HEK293 (cell line): ENCODE measurements around the gene KIF23.

Source experiments
- CTCF ChIA-PET: fragments of 350-600 bp; formaldehyde crosslinking; extraction: SDS; loops from one replicate; lab custom pipeline; 2021; ENCODE audit warnings: antibody characterized with exemption; lab: Yijun Ruan, JAX
- POLR2A ChIA-PET: fragments of 300-600 bp; formaldehyde crosslinking; extraction: SDS; loops from one replicate; lab custom pipeline; 2020; ENCODE audit warnings: antibody characterized with exemption, inconsistent platforms; lab: Yijun Ruan, JAX
- H3K27ac ChIP-seq: fragments of 200-500 bp; sonication (Bioruptor generic); 2 replicates; pipeline ENCODE4 v1.5.1; 2014; ENCODE audit warnings: low read depth, low read length, control low read depth, inconsistent platforms; ENCODE audit errors: extremely low read depth
- H3K36me3 ChIP-seq, 2 experiments: fragments of 200-500 bp in 1 of 2; sonication (Bioruptor generic) in 1 of 2; 1 replicate in 1 of 2; 2 replicates in 1 of 2; pipeline ENCODE4 v1.5.1; 2014 to 2017; ENCODE audit warnings: inconsistent platforms in 2 of 2, low read length in 2 of 2; ENCODE audit not compliant: control insufficient read depth in 2 of 2, insufficient read depth in 1 of 2
- H3K4me1 ChIP-seq: fragments of 200-500 bp; sonication (Bioruptor generic); 2 replicates; pipeline ENCODE4 v1.5.1; 2014; ENCODE audit warnings: mild to moderate bottlenecking, low read length, inconsistent platforms; ENCODE audit not compliant: control insufficient read depth, insufficient read depth
- H3K4me3 ChIP-seq: 2 replicates; pipeline ENCODE4 v1.5.1; 2011; ENCODE audit warnings: low read depth, mild to moderate bottlenecking, control low read depth, low read length, moderate library complexity
- H3K9me3 ChIP-seq: fragments of 200-500 bp; sonication (Bioruptor generic); 2 replicates; pipeline ENCODE4 v1.5.1; 2014; ENCODE audit warnings: low read depth, low read length, inconsistent platforms; ENCODE audit not compliant: control insufficient read depth, insufficient read depth
- HOXA7 ChIP-seq: sonication (generic); formaldehyde crosslinking; IDR thresholded peaks from 2 replicates; pipeline ENCODE4 v1.8.1; 2022; ENCODE audit warnings: missing genetic modification reagents, borderline replicate concordance
- HOXD13 ChIP-seq: sonication (generic); formaldehyde crosslinking; IDR thresholded peaks from 2 replicates; pipeline ENCODE4 v1.8.0; 2022; ENCODE audit warnings: missing genetic modification reagents, borderline replicate concordance
- RBAK ChIP-seq: fragments of 450-650 bp; formaldehyde crosslinking; IDR thresholded peaks from 2 replicates; pipeline ENCODE4 v1.5.1; 2016; ENCODE audit warnings: missing biosample characterization, missing genetic modification characterization
- ZBTB21 ChIP-seq: fragments of 450-650 bp; formaldehyde crosslinking; IDR thresholded peaks from 2 replicates; pipeline ENCODE4 v1.5.1; 2017; ENCODE audit warnings: missing biosample characterization, missing genetic modification characterization
- ZBTB8A ChIP-seq: fragments of 450-650 bp; formaldehyde crosslinking; IDR thresholded peaks from 2 replicates; pipeline ENCODE4 v1.5.1; 2016; ENCODE audit warnings: missing biosample characterization, missing genetic modification characterization
- ZNF140 ChIP-seq: fragments of 450-650 bp; formaldehyde crosslinking; IDR thresholded peaks from 2 replicates; pipeline ENCODE4 v1.5.1; 2016; ENCODE audit warnings: missing biosample characterization, missing genetic modification characterization
- ZNF23 ChIP-seq: fragments of 450-650 bp; formaldehyde crosslinking; IDR thresholded peaks from 2 replicates; pipeline ENCODE4 v1.5.1; 2016; ENCODE audit warnings: missing biosample characterization, missing genetic modification characterization, borderline replicate concordance
- ZNF311 ChIP-seq: fragments of 450-650 bp; formaldehyde crosslinking; IDR thresholded peaks from 2 replicates; pipeline ENCODE4 v1.5.1; 2017; ENCODE audit warnings: missing biosample characterization, missing genetic modification characterization, borderline replicate concordance
- ZNF324 ChIP-seq: fragments of 450-650 bp; formaldehyde crosslinking; IDR thresholded peaks from 2 replicates; pipeline ENCODE4 v1.5.1; 2016; ENCODE audit warnings: missing biosample characterization, missing genetic modification characterization
- ZNF394 ChIP-seq: fragments of 450-650 bp; formaldehyde crosslinking; IDR thresholded peaks from 2 replicates; pipeline ENCODE4 v1.5.1; 2016; ENCODE audit warnings: missing biosample characterization, missing genetic modification characterization, mild to moderate bottlenecking, moderate library complexity, borderline replicate concordance
- ZNF404 ChIP-seq: fragments of 450-650 bp; formaldehyde crosslinking; IDR thresholded peaks from 2 replicates; pipeline ENCODE4 v1.5.1; 2017; ENCODE audit warnings: missing biosample characterization, missing genetic modification characterization
- ZNF473 ChIP-seq: fragments of 450-650 bp; formaldehyde crosslinking; IDR thresholded peaks from 2 replicates; pipeline ENCODE4 v1.5.1; 2017; ENCODE audit warnings: missing biosample characterization, missing genetic modification characterization
- ZNF510 ChIP-seq: fragments of 450-650 bp; formaldehyde crosslinking; IDR thresholded peaks from 2 replicates; pipeline ENCODE4 v1.5.1; 2018; ENCODE audit warnings: mild to moderate bottlenecking, missing genetic modification characterization, missing biosample characterization; ENCODE audit not compliant: insufficient replicate concordance
- ZNF521 ChIP-seq: fragments of 450-650 bp; formaldehyde crosslinking; IDR thresholded peaks from 2 replicates; pipeline ENCODE4 v1.5.1; 2017; ENCODE audit warnings: missing biosample characterization, mild to moderate bottlenecking, missing genetic modification characterization
- ZNF548 ChIP-seq: fragments of 450-650 bp; formaldehyde crosslinking; IDR thresholded peaks from 2 replicates; pipeline ENCODE4 v1.5.1; 2016; ENCODE audit warnings: missing biosample characterization, missing genetic modification characterization
- ZNF626 ChIP-seq: fragments of 450-650 bp; sonication (Bioruptor Pico); formaldehyde crosslinking; IDR thresholded peaks from 2 replicates; pipeline ENCODE4 v1.5.1; 2018; ENCODE audit warnings: missing biosample characterization, missing genetic modification characterization, inconsistent platforms
- ZNF654 ChIP-seq: fragments of 450-650 bp; formaldehyde crosslinking; IDR thresholded peaks from 2 replicates; pipeline ENCODE4 v1.5.1; 2016; ENCODE audit warnings: low read depth, missing biosample characterization, missing genetic modification characterization
- ZNF701 ChIP-seq: fragments of 450-650 bp; formaldehyde crosslinking; IDR thresholded peaks from 2 replicates; pipeline ENCODE4 v1.5.1; 2016; ENCODE audit warnings: missing biosample characterization, missing genetic modification characterization
- ZNF747 ChIP-seq: fragments of 450-650 bp; formaldehyde crosslinking; IDR thresholded peaks from 2 replicates; pipeline ENCODE4 v1.5.1; 2016; ENCODE audit warnings: missing biosample characterization, missing genetic modification characterization
- ZNF777 ChIP-seq: fragments of 450-650 bp; formaldehyde crosslinking; IDR thresholded peaks from 2 replicates; pipeline ENCODE4 v1.5.1; 2017; ENCODE audit warnings: missing biosample characterization, missing genetic modification characterization, borderline replicate concordance
- ZNF785 ChIP-seq: fragments of 450-650 bp; formaldehyde crosslinking; IDR thresholded peaks from 2 replicates; pipeline ENCODE4 v1.5.1; 2016; ENCODE audit warnings: missing biosample characterization, missing genetic modification characterization
- ZNF837 ChIP-seq: fragments of 450-650 bp; formaldehyde crosslinking; IDR thresholded peaks from 2 replicates; pipeline ENCODE4 v1.5.1; 2016; ENCODE audit warnings: missing biosample characterization, missing genetic modification characterization
- TF ChIP-seq, protein P1 (sequence below): fragments of 450-650 bp; formaldehyde crosslinking; optimal IDR thresholded peaks from 2 replicates; pipeline ENCODE3; 2016; ENCODE audit warnings: missing biosample characterization, mild to moderate bottlenecking, missing genetic modification characterization
- TF ChIP-seq, protein P2 (sequence below): fragments of 450-650 bp; formaldehyde crosslinking; IDR thresholded peaks from 2 replicates; pipeline ENCODE4 v1.5.1; 2016; ENCODE audit warnings: missing biosample characterization, missing genetic modification characterization, low read depth
- TF ChIP-seq, protein P3 (sequence below): fragments of 450-650 bp; formaldehyde crosslinking; IDR thresholded peaks from 2 replicates; pipeline ENCODE4 v1.5.1; 2016; ENCODE audit warnings: missing biosample characterization, missing genetic modification characterization
- TF ChIP-seq, protein P4 (sequence below): fragments of 450-650 bp; formaldehyde crosslinking; IDR thresholded peaks from 2 replicates; pipeline ENCODE4 v1.5.1; 2016; ENCODE audit warnings: missing biosample characterization, missing genetic modification characterization

Gene KIF23

DNA sequence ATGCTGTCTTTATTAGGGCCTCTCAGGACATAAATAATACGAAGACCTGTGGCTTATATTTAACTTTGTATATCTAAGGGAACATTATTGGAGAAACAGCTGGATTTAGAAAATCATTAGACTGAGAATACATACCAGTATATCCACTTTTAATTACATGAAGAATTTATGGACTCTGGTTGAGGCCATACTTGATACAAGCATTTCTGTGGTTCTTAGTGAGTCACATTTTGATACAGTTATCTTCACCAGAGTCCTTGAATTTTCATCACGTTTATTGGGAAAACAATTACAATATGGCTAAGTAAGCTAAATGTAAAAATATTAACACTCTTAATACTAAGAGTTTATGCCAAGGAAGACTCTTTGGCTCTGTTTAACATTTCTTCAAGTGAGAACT is 9.9 kb downstream of the KIF23 start (continued):
- no peak for TF ChIP-seq HOXD13 (CRISPR knock-in tag)
- TF ChIP-seq, protein P1, sequence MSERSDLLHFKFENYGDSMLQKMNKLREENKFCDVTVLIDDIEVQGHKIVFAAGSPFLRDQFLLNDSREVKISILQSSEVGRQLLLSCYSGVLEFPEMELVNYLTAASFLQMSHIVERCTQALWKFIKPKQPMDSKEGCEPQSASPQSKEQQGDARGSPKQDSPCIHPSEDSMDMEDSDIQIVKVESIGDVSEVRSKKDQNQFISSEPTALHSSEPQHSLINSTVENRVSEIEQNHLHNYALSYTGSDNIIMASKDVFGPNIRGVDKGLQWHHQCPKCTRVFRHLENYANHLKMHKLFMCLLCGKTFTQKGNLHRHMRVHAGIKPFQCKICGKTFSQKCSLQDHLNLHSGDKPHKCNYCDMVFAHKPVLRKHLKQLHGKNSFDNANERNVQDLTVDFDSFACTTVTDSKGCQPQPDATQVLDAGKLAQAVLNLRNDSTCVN (tag by site-specific recombination): no peak
- TF ChIP-seq ZNF324: no peak
- no peak for TF ChIP-seq ZNF311
- TF ChIP-seq ZNF747 (tag by site-specific recombination): no peak
- TF ChIP-seq, protein P2, sequence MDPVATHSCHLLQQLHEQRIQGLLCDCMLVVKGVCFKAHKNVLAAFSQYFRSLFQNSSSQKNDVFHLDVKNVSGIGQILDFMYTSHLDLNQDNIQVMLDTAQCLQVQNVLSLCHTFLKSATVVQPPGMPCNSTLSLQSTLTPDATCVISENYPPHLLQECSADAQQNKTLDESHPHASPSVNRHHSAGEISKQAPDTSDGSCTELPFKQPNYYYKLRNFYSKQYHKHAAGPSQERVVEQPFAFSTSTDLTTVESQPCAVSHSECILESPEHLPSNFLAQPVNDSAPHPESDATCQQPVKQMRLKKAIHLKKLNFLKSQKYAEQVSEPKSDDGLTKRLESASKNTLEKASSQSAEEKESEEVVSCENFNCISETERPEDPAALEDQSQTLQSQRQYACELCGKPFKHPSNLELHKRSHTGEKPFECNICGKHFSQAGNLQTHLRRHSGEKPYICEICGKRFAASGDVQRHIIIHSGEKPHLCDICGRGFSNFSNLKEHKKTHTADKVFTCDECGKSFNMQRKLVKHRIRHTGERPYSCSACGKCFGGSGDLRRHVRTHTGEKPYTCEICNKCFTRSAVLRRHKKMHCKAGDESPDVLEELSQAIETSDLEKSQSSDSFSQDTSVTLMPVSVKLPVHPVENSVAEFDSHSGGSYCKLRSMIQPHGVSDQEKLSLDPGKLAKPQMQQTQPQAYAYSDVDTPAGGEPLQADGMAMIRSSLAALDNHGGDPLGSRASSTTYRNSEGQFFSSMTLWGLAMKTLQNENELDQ (tag by site-specific recombination): no peak

DNA sequence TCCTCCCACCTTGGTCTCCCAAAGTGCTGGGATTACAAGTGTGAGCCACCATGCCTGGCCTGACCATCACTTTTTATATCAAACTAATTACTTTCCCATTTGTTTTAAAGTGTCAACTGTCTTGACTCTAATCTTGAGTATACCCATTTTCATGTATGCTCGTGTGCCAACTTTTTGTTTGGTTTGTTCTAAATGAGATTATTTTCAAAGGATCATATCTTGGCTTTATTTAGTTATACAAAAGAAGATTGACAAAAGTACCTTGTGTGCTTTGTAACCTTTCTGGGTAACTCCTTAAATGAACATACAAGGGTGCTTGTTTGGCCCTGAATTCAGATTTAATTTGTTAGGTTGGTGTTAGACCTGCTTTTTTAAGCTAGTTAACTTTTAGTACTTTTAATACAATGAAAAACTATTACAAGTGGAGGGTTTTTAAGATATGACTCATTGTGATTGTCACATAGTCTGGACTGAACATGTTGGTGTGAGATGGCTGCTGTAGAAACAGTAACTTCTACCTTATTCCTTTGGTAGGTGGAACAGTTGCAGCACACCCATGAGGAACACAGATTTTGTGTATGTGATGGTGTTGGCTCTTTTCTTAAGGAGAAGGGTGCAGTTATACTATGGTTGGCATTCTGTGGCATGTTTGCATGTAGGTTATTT is 10.7 kb downstream of the KIF23 start:
- POLR2A ChIA-PET: no interaction called here
- peaks cover 98 to 100% of the 10 kb centered on the region in 2 experiments for H3K36me3 ChIP-seq

DNA sequence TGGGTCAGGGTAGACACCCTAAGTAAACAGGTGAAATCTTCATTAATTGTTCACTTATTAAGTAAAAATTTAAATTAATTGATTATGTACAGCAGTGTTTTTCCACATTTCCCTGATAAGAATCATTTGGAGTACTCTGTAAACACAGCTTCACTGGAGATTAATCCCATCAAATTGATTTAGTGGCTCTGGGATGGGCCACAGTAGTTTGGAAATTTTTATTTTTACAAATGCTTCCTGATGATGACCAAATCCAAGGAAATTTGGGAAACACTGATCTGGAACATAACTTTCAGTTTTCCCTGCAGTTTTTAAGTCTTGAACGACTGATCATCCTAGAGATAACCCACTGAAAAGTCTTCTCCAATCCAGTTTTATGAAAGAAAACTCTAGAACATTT is 19.7 kb downstream of the KIF23 start:
- H3K9me3 ChIP-seq: no peaks in the 10 kb centered on the region
- CTCF ChIA-PET: no interaction called here
- H3K4me1 ChIP-seq: no peaks in the 10 kb centered on the region
- POLR2A ChIA-PET: interaction anchor here (1.2 to 1.7 kb wide), 3 partner anchors 12 to 20 kb away, joined by 3 to 6 read pairs (median 6); partner anchors contain the start of genes KIF23 and RPLP1
- peaks cover 83 to 97% of the 10 kb centered on the region in 2 experiments for H3K36me3 ChIP-seq
- TF ChIP-seq ZBTB21 (no peak), ZNF626 (no peak), RBAK (no peak), ZNF701 (tag by site-specific recombination) (no peak), ZNF394 (tag by site-specific recombination) (no peak), ZNF521 (no peak)
- TF ChIP-seq, all 188 proteins: peak for 0
- no peak overlapping the region for H3K27ac ChIP-seq
- no peak overlapping the region for H3K4me3 ChIP-seq

More for the DNA sequence above, 10.7 kb downstream of the KIF23 start:
- Histone ChIP-seq H3K4me3 (no peak overlapping the region), H3K27ac (no peak overlapping the region), H3K9me3 (no peaks in the 10 kb centered on the region), H3K4me1 (no peaks in the 10 kb centered on the region)
- CTCF ChIA-PET: no interaction called here
- TF ChIP-seq HOXA7 (CRISPR knock-in tag) (no peak), ZNF548 (tag by site-specific recombination) (no peak), ZNF140 (no peak), ZNF23 (tag by site-specific recombination) (no peak), ZBTB8A (no peak), ZNF654 (tag by site-specific recombination) (no peak), ZNF404 (tag by site-specific recombination) (no peak), ZNF510 (tag by site-specific recombination) (no peak), ZNF785 (tag by site-specific recombination) (no peak), ZNF777 (tag by site-specific recombination) (no peak), ZNF837 (tag by site-specific recombination) (no peak), ZNF473 (tag by site-specific recombination) (no peak)
- TF ChIP-seq, protein P3, sequence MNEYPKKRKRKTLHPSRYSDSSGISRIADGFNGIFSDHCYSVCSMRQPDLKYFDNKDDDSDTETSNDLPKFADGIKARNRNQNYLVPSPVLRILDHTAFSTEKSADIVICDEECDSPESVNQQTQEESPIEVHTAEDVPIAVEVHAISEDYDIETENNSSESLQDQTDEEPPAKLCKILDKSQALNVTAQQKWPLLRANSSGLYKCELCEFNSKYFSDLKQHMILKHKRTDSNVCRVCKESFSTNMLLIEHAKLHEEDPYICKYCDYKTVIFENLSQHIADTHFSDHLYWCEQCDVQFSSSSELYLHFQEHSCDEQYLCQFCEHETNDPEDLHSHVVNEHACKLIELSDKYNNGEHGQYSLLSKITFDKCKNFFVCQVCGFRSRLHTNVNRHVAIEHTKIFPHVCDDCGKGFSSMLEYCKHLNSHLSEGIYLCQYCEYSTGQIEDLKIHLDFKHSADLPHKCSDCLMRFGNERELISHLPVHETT: no peak
- TF ChIP-seq, protein P4, sequence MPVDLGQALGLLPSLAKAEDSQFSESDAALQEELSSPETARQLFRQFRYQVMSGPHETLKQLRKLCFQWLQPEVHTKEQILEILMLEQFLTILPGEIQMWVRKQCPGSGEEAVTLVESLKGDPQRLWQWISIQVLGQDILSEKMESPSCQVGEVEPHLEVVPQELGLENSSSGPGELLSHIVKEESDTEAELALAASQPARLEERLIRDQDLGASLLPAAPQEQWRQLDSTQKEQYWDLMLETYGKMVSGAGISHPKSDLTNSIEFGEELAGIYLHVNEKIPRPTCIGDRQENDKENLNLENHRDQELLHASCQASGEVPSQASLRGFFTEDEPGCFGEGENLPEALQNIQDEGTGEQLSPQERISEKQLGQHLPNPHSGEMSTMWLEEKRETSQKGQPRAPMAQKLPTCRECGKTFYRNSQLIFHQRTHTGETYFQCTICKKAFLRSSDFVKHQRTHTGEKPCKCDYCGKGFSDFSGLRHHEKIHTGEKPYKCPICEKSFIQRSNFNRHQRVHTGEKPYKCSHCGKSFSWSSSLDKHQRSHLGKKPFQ: no peak
